NCI-H2171 treated with DMSO at 0.1 percent for 48 hours (cell line): ENCODE data around the gene PRKCA.
A peak's percentile ranks its signal among the peaks of the same experiment; 100 is the strongest.

Source experiments
- DNase-seq: peaks from one replicate; lab custom pipeline; 2025; lab: John Stamatoyannopoulos, UW

The PRKCA gene

DNA sequence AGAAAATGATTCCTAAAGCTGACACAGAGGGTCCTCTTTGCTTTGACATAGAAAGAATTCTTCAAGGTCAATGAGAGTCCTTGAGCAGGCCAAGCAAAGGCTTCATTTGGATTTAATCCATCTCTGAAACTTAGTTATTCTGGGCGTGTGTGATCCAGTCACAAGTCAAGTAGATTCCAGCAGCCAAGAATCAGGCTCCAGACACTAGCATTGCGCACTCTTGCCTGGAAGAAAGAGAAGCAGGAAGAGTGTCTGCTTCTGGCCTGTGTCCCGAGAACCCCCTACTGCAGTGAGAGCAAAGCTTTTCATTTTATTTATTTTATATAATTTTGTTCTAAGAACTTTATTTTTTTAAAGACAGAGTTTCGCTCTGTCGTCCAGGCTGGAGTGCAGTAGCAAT is 444.3 kb downstream of the PRKCA start:
- no peak for DNase-seq

- peak; percentile 71 for DNase-seq
Measured at GRCh38 chr17:66747578-66748275, 445.3 kb downstream of the PRKCA start.

- DNase-seq = no peak
Measured at GRCh38 chr17:66748578-66748977, 446.2 kb downstream of the PRKCA start.

GRCh38 chr17:66749217-66749832 is 446.9 kb downstream of the PRKCA start:
- no peak for DNase-seq

- no peak for DNase-seq
Measured at GRCh38 chr17:66750116-66750515, 447.7 kb downstream of the PRKCA start.

DNA sequence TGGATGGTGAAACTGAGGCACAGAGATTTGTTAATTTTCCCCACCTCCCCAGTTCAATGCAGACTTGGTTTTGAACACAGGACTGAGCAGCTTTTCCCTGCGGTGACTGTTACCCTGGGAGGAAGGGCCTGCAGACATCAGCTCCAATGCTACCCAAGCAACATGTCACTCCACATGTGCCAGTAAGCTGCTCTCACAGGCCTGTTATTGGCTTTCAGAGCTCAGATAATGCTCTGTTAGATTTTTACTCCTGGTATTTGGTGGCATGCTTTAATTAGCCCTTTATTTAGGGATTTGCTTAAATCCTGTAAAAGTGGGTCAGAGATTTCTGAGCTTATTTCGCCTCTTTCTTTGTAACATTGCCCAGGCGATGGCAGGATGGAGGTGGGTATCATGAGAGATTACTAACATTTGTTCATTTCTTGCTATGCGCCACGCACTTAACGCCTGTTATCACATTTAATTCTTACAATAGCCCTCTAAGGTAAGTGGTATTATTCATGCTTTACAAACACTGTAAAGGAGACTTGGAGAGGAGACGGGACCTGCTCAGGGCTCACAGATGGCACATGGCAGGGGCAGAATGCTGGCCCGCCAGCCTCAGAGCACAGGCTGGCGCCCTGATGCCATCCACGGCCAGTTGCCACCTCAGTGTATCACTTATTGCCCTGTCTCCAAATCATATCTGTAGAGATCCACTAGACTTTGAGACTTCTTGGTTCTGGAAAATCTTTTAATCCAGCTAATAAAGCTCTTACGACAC is 448.5 kb downstream of the PRKCA start:
- no peak for DNase-seq

DNA sequence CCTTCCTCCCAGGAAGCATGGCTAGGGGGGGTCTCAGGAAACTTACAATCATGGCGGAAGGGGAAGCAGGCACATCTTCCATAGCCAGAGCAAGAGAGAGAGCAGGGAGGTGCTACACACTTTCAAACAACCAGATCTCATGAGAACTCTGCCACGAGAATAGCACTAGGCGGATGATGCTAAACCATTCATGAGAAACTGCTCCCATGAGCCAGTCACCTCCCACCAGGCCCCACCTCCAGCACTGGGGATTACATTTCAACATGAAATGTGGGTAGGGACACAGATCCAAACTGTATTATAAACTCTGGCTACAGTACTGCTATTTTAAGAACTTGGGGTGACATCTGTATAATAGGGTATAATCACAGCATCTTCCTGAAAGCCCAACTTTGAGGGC is 449.4 kb downstream of the PRKCA start:
- DNase-seq = no peak

DNA sequence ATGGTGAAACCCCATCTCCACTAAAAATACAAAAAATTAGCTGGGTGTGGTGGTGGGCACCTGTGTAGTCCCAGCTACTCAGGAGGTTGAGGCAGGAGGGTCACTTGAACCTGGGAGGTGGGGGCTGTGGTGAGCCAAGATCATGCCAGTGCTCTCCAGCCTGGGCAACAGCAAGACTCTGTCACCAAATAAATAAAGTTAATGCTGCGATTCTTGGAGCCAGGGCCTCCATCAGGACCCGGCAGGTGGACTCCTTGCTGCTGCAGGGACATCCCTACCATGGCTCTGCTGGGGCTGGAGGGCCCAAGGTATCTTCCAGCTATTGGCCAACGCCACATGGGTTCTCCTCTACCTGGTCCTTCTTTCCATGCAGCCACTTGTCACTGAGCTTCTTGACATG is 450.0 kb downstream of the PRKCA start:
- no peak for DNase-seq

DNA sequence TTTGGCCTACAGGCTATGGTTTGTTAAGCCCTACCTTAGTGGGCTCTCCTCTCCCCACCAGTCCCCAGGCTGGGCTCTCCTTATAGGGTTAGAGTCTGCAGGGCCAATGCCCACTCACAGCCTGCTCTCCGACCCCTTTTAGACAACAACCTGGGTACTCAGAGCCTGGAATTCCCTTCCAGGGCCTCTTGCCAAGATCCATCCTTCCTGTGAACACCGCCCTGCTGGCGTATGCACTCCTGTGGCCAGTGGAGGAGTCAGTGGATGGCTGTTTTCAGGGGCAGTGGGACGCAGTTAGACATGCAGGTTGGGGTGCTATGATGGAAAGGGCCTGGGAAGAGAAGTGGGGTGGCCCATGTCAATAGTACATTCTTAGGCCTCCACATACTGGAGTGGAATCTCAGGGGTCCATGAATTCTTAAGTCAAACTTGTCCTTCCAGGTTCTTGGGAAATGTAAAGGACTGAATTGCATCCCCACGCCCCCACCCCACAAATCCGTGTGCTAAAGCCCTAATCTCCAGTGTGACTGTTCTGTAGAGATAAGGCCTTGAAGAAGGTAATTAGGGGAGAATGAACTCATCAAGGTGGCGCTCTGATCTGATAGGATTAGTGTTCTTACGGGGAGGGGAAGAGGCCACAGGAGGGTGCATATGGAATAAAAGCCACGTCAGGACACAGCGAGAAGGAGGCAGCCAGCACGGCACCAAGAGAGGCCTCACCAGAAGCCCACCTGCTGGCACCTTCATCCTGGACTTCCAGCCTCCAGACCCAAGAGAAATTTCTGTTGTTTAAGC is 450.9 kb downstream of the PRKCA start:
- no peak for DNase-seq

DNA sequence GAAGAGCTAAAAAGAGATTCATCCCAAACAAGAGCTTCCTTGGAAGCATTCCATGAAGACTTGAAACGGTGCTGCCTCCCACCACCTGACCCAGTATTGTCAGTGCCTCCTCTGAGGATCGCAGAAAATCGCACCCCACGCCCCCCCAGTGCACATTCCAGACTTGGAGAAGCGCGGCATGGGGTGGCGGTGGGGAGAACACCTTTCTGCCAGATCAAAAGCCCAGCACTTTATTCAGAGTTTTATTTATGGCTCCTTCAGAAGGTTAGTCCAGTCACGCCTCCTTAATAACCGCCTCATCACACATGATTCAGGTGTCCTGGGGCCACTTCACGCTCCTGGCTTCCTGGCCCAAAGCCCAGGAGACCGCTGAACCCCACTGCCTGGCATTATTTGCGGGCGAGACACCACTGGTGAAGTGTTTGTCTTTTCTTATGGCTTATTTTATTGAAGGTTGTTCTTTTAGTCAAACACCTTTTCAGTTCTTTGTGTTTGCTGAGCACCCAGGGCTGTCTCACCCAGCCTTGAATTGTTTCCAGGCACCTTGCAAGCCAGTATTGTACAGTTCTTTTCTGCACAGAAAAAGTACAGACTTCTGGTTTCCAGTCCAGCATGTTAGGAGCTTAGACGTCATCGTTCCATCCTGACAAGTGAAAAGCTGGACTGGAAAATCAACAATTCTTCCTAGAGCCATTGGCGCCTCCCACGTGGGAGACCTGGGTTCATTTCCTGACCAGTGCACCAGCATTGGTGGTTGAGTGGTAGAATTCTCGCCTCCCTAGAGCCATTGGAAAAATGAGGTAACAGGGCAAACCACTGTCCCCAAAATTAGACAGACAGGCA is 452.9 kb downstream of the PRKCA start:
- DNase-seq = peak; percentile 8

DNA sequence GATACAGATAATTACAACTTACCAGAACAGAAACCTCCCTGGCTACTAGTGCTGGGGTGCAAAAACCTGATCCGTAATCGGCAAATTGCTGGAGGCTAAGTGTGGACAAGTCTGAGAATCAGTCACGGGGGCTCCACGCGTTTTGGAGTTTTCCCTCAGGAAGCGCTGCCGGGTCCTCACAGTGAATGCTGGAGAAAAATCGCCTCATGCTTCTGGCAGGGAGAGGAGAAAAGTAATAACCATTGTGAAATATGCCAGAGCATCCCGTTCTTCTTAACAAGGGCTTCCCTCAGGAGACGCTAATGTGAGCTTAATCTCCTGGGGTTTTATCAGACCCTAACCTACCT is 453.5 kb downstream of the PRKCA start:
- no peak for DNase-seq

DNA sequence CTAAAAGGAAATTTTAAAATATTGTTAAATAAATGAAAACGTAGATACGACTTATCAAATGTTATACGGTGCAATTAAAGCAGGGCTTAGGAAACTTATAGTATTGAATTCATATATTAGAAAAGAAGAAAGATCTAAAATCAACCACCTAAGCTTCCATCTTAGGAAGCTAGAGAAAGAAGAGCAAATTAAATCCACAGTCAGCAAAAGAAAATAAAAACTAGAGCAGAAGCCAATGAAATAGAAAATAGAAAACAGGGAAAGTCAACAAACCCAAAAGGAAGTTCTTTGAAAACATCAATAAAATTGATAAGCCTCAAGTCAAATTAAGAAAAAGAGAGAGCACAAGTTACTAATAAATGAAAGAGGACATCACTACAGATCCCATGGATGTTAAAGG is 457.9 kb downstream of the PRKCA start:
- no peak for DNase-seq

DNA sequence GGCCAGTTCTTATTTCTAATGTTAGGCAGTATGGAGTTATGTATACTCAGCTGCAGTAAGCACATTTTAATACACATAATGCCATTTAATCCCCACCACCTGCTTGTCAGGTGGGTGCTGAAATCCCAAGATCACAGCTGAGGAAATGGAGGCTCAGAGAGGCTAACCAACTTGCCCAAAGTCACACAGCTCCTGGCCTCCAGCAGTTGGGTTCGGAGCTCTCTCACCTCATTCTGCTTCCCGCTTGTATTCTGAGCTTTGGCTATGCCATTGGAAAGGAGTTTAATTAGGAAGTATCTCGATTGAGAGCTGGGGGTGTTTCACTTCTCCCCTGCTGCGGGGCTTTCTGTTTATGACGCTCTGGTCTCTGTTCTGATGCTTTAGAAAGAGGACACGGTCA is 459.9 kb downstream of the PRKCA start:
- no peak for DNase-seq

GRCh38 chr17:66763056-66763455 is 460.6 kb downstream of the PRKCA start:
- no peak for DNase-seq

DNA sequence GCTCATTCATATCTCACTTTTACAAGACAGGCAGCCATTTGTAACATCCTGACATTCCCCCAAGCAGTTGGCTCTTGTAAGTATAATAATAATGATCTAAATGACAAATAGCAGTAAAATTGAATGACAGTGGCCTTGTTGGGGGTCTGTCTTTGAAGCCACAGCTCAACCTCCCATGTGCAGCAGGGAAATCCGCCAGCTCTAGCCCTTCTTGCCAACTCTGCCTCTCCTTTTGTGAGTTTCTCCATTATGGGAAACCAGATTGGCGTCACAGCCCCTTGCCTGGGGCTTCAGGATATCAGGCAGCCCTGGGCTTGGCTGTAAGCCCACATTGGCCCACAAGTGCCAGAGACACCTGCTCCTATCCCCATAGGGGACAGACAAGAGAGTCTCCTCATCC is 462.1 kb downstream of the PRKCA start:
- DNase-seq = peak; percentile 38

DNA sequence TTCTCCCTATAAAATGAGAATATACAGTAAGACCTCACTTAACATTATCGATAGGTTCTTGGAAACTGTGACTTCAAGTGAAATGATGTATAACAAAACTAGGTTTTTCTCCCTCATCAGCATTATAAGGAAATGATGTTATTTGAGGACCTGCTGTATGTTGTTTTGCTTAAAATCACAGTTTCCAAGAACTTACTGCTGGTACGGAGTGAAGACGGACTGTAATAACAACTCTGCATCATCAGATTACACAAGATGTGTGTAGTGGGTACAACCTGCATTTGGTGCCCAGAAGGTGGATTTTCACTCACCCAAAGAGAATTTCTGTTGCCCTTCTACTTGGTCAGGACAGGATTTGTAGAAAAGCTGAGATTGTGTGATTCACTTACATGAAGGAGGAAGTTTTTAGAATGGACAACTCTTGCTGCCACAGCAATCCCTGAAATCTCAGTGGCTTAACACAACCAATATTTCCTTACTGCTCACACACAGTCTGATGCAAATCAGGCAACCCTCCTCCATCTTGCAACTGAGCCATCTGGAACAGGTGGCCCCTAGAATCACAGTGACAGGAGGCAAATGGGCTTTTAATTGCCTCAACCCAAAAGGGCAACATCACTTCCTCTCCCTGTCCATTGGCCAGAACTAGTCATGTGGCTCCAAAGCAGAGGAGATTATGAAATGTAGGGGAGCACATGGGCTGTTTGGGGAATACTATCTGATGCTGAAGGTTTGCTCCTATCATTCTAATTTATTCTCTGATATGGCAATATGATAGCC is 464.9 kb downstream of the PRKCA start:
- peak; percentile 94 for DNase-seq

GRCh38 chr17:66769911-66770310 is 467.5 kb downstream of the PRKCA start:
- DNase-seq = peak; percentile 14

DNA sequence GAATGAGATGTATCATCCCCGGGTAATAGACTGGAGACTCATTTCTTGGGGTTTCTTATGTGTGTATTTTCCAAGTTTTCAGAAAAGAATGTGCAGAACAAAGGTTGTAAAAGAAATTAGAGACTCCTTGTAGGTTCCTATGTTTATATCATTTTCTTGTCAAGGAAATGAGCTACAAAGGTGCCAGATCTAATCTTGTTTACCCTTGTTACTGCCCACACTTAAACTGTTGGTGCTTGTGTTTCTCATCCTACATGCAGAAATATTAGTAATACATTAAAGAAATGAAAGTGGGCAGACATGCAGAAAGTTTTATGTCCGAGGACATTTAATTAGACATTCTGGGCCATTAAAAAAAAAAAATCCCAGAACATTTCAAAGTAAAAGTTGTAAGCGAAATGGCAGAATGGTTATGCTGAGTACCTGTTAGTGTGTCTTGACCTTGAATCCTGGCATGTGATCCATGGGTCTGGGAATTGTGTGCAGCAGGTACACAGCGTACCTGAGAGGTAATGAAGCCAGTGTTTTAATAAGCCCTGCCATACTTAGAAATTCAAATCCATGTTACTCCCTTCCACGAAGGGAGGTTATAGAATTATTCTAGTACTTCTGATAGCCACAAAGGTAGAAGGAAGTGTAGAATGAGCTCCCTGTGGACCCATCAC is 469.9 kb downstream of the PRKCA start:
- DNase-seq = no peak

DNA sequence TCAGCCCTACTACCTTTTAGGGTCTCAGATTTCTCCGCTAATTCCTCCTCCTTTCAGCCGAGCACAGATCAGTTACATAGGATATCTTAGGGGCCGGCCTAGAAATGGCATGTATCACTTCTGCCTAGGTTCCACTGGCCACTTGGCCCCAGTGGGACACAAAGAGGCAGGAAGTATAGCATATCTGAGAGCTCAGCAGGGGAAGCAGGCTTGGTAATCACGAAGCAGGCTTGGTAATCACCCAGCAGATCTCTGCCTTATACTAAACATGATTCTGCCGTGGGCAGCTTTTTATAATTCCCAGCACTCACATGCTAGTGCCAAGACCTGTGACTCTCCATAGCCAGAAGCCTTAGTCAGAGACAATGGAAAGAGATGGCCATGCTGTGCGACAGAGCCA is 472.9 kb downstream of the PRKCA start:
- DNase-seq = no peak

GRCh38 chr17:66775881-66776400 is 473.5 kb downstream of the PRKCA start:
- no peak for DNase-seq
